H9 (cell line): ENCODE data around the gene PRDM1. TPM values are rescaled to one million over a fixed set of nuclear protein-coding genes. Genes with fewer than 3 reads are reported as not detected.

Experiments used
- DNase-seq: peaks from one replicate; pipeline ENCODE4 v3.0.0-alpha.2; 2017
- H2AFZ ChIP-seq: one replicate; pipeline ENCODE4 v1.6.1; 2013; ENCODE audit warnings: mild to moderate bottlenecking, low read length, control low read depth, moderate library complexity
- H2AK5ac ChIP-seq: 2 replicates; pipeline ENCODE4 v1.6.1; 2013; ENCODE audit warnings: low read length, control low read depth, mixed read lengths; ENCODE audit not compliant: insufficient read length
- H2BK120ac ChIP-seq: one replicate; pipeline ENCODE4 v1.6.1; 2013; ENCODE audit warnings: low read depth, mild to moderate bottlenecking, low read length, control low read depth, inconsistent platforms; ENCODE audit not compliant: poor library complexity, severe bottlenecking
- H2BK12ac ChIP-seq: 2 replicates; pipeline ENCODE4 v1.6.1; 2013; ENCODE audit warnings: low read length, control low read depth, mixed read lengths, low read depth; ENCODE audit not compliant: insufficient read length
- H2BK15ac ChIP-seq: 2 replicates; pipeline ENCODE4 v1.6.1; 2013; ENCODE audit warnings: low read depth, low read length, control low read depth
- H2BK20ac ChIP-seq: one replicate; pipeline ENCODE4 v1.6.1; 2013; ENCODE audit warnings: low read depth, mild to moderate bottlenecking, low read length, control low read depth, inconsistent platforms; ENCODE audit not compliant: poor library complexity, severe bottlenecking
- H2BK5ac ChIP-seq: 2 replicates; pipeline ENCODE4 v1.6.1; 2013; ENCODE audit warnings: low read length, control low read depth, mixed read lengths; ENCODE audit not compliant: insufficient read length
- H3K14ac ChIP-seq: 2 replicates; pipeline ENCODE4 v1.6.1; 2013; ENCODE audit warnings: low read length, control low read depth; ENCODE audit not compliant: insufficient read depth
- H3K18ac ChIP-seq: 2 replicates; pipeline ENCODE4 v1.6.1; 2013; ENCODE audit warnings: low read depth, mild to moderate bottlenecking, mixed read lengths, low read length, control low read depth; ENCODE audit not compliant: insufficient read length
- H3K23ac ChIP-seq: 2 replicates; pipeline ENCODE4 v1.6.1; 2013; ENCODE audit warnings: low read length, control low read depth, mixed read lengths, low read depth; ENCODE audit not compliant: insufficient read length
- H3K23me2 ChIP-seq: 2 replicates; pipeline ENCODE4 v1.6.1; 2013; ENCODE audit warnings: low read depth, mild to moderate bottlenecking, mixed read lengths, low read length, control low read depth; ENCODE audit not compliant: insufficient read length, poor library complexity, severe bottlenecking
- H3K27ac ChIP-seq: 2 replicates; pipeline ENCODE4 v1.5.1; 2013; ENCODE audit warnings: low read length, control low read depth, mixed read lengths, low read depth; ENCODE audit not compliant: insufficient read length
- H3K27me3 ChIP-seq: 2 replicates; pipeline ENCODE4 v1.6.1; 2013; ENCODE audit warnings: low read length, control low read depth, inconsistent platforms; ENCODE audit not compliant: insufficient read depth
- H3K4ac ChIP-seq: 2 replicates; pipeline ENCODE4 v1.6.1; 2013; ENCODE audit warnings: low read depth, mild to moderate bottlenecking, control low read depth, inconsistent platforms, low read length, moderate library complexity
- H3K4me1 ChIP-seq: 2 replicates; pipeline ENCODE4 v1.6.1; 2013; ENCODE audit warnings: low read length, control low read depth, inconsistent platforms; ENCODE audit not compliant: insufficient read depth
- H3K4me2 ChIP-seq: 2 replicates; pipeline ENCODE4 v1.6.1; 2013; ENCODE audit warnings: low read length, control low read depth, mixed read lengths; ENCODE audit not compliant: insufficient read length, insufficient read depth
- H3K56ac ChIP-seq: 2 replicates; pipeline ENCODE4 v1.6.1; 2013; ENCODE audit warnings: low read depth, mild to moderate bottlenecking, mixed read lengths, low read length, control low read depth; ENCODE audit not compliant: insufficient read length
- H3K79me1 ChIP-seq: 2 replicates; pipeline ENCODE4 v1.6.1; 2013; ENCODE audit warnings: low read depth, mild to moderate bottlenecking, moderate library complexity, low read length, control low read depth, inconsistent platforms; ENCODE audit not compliant: insufficient read depth, poor library complexity, severe bottlenecking
- H3K79me2 ChIP-seq: 2 replicates; pipeline ENCODE4 v1.6.1; 2013; ENCODE audit warnings: low read length, control low read depth, inconsistent platforms; ENCODE audit not compliant: insufficient read depth
- H3K9ac ChIP-seq: 2 replicates; pipeline ENCODE4 v1.6.1; 2013; ENCODE audit warnings: low read length, control low read depth, mixed read lengths; ENCODE audit not compliant: insufficient read length; ENCODE audit errors: extremely low read depth
- H3K9me3 ChIP-seq: one replicate; pipeline ENCODE4 v1.6.1; 2013; ENCODE audit warnings: low read depth, low read length, inconsistent platforms; ENCODE audit not compliant: control insufficient read depth
- H3T11ph ChIP-seq: one replicate; pipeline ENCODE4 v1.6.1; 2013; ENCODE audit warnings: mild to moderate bottlenecking, low read length, control low read depth, inconsistent platforms
- H4K20me1 ChIP-seq: one replicate; pipeline ENCODE4 v1.6.1; 2013; ENCODE audit not compliant: control insufficient read depth, insufficient read length, insufficient read depth
- H4K5ac ChIP-seq: 2 replicates; pipeline ENCODE4 v1.6.1; 2013; ENCODE audit warnings: low read depth, mild to moderate bottlenecking, mixed read lengths, low read length, control low read depth; ENCODE audit not compliant: insufficient read length
- H4K8ac ChIP-seq: replicated peaks from 2 replicates; pipeline ENCODE4 v1.6.1; 2013; ENCODE audit warnings: low read length, control low read depth, mixed read lengths, low read depth; ENCODE audit not compliant: insufficient read length
- H4K91ac ChIP-seq: 2 replicates; pipeline ENCODE4 v1.6.1; 2013; ENCODE audit warnings: low read depth, mild to moderate bottlenecking, moderate library complexity, mixed read lengths, low read length, control low read depth; ENCODE audit not compliant: insufficient read length
- H3K27ac Mint-ChIP-seq, 3 experiments: 2 replicates in 2 of 3; 3 replicates in 1 of 3; pipeline ENCODE4 v1.8.0; 2020 to 2021; ENCODE audit warnings: mixed read lengths in 3 of 3, mild to moderate bottlenecking in 1 of 3, moderate library complexity in 1 of 3
- H3K27me3 Mint-ChIP-seq: 2 replicates; pipeline ENCODE4 v1.8.0; 2021; ENCODE audit warnings: low read depth, mild to moderate bottlenecking, moderate library complexity, mixed read lengths
- H3K36me3 Mint-ChIP-seq, 3 experiments: 2 replicates in 2 of 3; 3 replicates in 1 of 3; pipeline ENCODE4 v1.8.0; 2020 to 2021; ENCODE audit warnings: low read depth in 3 of 3, mixed read lengths in 3 of 3; ENCODE audit not compliant: insufficient read depth in 1 of 3
- H3K4me1 Mint-ChIP-seq, 2 experiments: 2 replicates each; pipeline ENCODE4 v1.8.0; 2020; ENCODE audit warnings: mixed read lengths in 2 of 2
- H3K4me3 Mint-ChIP-seq, 2 experiments: 2 replicates in 1 of 2; 3 replicates in 1 of 2; pipeline ENCODE4 v1.8.0; 2020 to 2021; ENCODE audit warnings: mild to moderate bottlenecking in 2 of 2, mixed read lengths in 2 of 2, moderate library complexity in 1 of 2
- H3K9me3 Mint-ChIP-seq, 2 experiments: 2 replicates in 1 of 2; 3 replicates in 1 of 2; pipeline ENCODE4 v1.8.0; 2020; ENCODE audit warnings: mild to moderate bottlenecking in 2 of 2, mixed read lengths in 2 of 2, moderate library complexity in 1 of 2
- CTCF ChIP-seq: fragments of 200-600 bp; sonication (generic); conservative IDR thresholded peaks from 3 replicates; pipeline ENCODE4 v1.8.0; 2021; ENCODE audit warnings: antibody characterized with exemption, mild to moderate bottlenecking
- WGBS: extraction: QIAGEN DNeasy Blood & Tissue Kit; methylation state at CpG from one replicate; pipeline ENCODE4 v1.1.7; 2013; ENCODE audit warnings: missing lambda C conversion rate, low lambda C conversion rate, mixed read lengths; ENCODE audit not compliant: insufficient read length; ENCODE audit errors: extremely low coverage; 5-methylcytosine and 5-hydroxymethylcytosine counted together
- total RNA-seq: library from RNA; stranded (reverse); gene quantifications from 2 replicates; pipeline ENCODE4 v1.2.1, GENCODE V29; 2021

The PRDM1 gene
- total RNA-seq, 1 experiment from 2014 or later = 2.9 TPM

- Histone ChIP-seq H3K4me1 (peaks cover 3% of the 10 kb centered on the region; the same call in 1 of the 2 replicates), H2BK20ac (no peak overlapping the region), H3K27me3 (no peaks in the 10 kb centered on the region), H2BK5ac (no peak overlapping the region), H3K79me1 (no peaks in the 10 kb centered on the region), H3K14ac (no peak overlapping the region), H2AFZ (no peak overlapping the region), H4K91ac (no peak overlapping the region), H3K4me2 (no peak overlapping the region), H3K9me3 (no peaks in the 10 kb centered on the region), H3K56ac (no peak overlapping the region), H4K20me1 (no peaks in the 10 kb centered on the region), H3K23me2 (no peaks in the 10 kb centered on the region), H3K4ac (no peak overlapping the region), H3K18ac (no peak overlapping the region), H3K79me2 (no peaks in the 10 kb centered on the region), H3K23ac (no peak overlapping the region), H2BK120ac (no peak overlapping the region), H3K9ac (no peak overlapping the region), H2AK5ac (no peak overlapping the region), H4K5ac (no peak overlapping the region), H3K27ac (no peak overlapping the region), H2BK12ac (no peak overlapping the region), H4K8ac (no peak overlapping the region), H2BK15ac (no peak overlapping the region), H3T11ph (no peak overlapping the region)
- Mint-ChIP-seq H3K27me3 (no peaks in the 10 kb centered on the region), H3K4me1 (peaks cover 11 to 32% of the 10 kb centered on the region in 2 experiments), H3K4me3 (no peak overlapping the region), H3K27ac (no peak overlapping the region; a peak in 1 of 7 replicates), H3K36me3 (no peaks in the 10 kb centered on the region), H3K9me3 (no peaks in the 10 kb centered on the region; a peak in 1 of 5 replicates)
- no peak for DNase-seq
- no CpG with 5 or more reads among the region's 4 CpGs for WGBS
- TF ChIP-seq CTCF = no peak
These were observed 66.8 kb downstream of the PRDM1 start for GRCh38 chr6:106152952-106153351.
